ENCODE measurements around the gene U2AF2. TPM values are rescaled to one million over a fixed set of nuclear protein-coding genes. Genes with fewer than 3 reads are reported as not detected.

The U2AF2 gene
- total and polyA plus RNA-seq, 9 of the 15 experiments (the other 6 are each of a cell fraction or from before 2014, with no cell fraction given) = 3.0 to 331 (median 157) TPM

DNA sequence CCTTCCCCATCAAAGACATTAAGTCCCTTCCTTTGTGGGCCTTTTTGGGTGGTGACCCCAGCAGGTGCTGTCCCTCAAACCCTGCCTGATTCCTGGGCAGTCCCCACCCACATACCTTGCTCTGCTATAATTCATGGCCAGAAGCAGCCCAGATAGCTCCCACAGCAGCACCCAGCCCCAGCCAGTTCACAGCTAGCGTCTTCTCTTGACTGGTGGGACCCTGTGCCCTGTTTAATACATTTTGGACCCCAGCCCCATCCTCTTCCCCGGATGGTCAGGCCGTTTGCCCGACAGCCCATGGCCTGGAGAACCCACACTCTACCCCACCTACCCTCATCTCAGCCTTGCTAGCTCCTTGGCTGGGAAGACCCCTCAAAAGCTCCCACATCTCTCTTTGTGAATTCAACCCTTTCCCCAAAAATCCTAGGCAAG is 4.7 kb upstream of the U2AF2 start:
- in situ Hi-C loops (cut with MboI) = no loop called here
- no peak overlapping the region for H3K27ac ChIP-seq (ENCODE audit: extremely low read depth, low read depth, low read length)
- TF ChIP-seq, protein P1, sequence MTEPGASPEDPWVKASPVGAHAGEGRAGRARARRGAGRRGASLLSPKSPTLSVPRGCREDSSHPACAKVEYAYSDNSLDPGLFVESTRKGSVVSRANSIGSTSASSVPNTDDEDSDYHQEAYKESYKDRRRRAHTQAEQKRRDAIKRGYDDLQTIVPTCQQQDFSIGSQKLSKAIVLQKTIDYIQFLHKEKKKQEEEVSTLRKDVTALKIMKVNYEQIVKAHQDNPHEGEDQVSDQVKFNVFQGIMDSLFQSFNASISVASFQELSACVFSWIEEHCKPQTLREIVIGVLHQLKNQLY (CRISPR knock-in tag; conservative IDR thresholded peaks at IDR 0.05) = no peak
- TF ChIP-seq, protein P2, sequence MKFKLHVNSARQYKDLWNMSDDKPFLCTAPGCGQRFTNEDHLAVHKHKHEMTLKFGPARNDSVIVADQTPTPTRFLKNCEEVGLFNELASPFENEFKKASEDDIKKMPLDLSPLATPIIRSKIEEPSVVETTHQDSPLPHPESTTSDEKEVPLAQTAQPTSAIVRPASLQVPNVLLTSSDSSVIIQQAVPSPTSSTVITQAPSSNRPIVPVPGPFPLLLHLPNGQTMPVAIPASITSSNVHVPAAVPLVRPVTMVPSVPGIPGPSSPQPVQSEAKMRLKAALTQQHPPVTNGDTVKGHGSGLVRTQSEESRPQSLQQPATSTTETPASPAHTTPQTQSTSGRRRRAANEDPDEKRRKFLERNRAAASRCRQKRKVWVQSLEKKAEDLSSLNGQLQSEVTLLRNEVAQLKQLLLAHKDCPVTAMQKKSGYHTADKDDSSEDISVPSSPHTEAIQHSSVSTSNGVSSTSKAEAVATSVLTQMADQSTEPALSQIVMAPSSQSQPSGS (CRISPR knock-in tag; IDR thresholded peaks at IDR 0.05) = no peak
- TF ChIP-seq, protein P3, sequence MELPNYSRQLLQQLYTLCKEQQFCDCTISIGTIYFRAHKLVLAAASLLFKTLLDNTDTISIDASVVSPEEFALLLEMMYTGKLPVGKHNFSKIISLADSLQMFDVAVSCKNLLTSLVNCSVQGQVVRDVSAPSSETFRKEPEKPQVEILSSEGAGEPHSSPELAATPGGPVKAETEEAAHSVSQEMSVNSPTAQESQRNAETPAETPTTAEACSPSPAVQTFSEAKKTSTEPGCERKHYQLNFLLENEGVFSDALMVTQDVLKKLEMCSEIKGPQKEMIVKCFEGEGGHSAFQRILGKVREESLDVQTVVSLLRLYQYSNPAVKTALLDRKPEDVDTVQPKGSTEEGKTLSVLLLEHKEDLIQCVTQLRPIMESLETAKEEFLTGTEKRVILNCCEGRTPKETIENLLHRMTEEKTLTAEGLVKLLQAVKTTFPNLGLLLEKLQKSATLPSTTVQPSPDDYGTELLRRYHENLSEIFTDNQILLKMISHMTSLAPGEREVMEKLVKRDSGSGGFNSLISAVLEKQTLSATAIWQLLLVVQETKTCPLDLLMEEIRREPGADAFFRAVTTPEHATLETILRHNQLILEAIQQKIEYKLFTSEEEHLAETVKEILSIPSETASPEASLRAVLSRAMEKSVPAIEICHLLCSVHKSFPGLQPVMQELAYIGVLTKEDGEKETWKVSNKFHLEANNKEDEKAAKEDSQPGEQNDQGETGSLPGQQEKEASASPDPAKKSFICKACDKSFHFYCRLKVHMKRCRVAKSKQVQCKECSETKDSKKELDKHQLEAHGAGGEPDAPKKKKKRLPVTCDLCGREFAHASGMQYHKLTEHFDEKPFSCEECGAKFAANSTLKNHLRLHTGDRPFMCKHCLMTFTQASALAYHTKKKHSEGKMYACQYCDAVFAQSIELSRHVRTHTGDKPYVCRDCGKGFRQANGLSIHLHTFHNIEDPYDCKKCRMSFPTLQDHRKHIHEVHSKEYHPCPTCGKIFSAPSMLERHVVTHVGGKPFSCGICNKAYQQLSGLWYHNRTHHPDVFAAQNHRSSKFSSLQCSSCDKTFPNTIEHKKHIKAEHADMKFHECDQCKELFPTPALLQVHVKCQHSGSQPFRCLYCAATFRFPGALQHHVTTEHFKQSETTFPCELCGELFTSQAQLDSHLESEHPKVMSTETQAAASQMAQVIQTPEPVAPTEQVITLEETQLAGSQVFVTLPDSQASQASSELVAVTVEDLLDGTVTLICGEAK (IDR thresholded peaks at IDR 0.05) = no peak
- TF ChIP-seq, protein P3 (CRISPR knock-in tag; IDR thresholded peaks at IDR 0.05) = no peak
- TF ChIP-seq TARDBP (IDR thresholded peaks at IDR 0.05) (no peak), HMG20B (CRISPR knock-in tag; IDR thresholded peaks at IDR 0.05) (no peak), RFX7 (CRISPR knock-in tag; IDR thresholded peaks at IDR 0.05) (no peak)
- TF ChIP-seq, protein P4, sequence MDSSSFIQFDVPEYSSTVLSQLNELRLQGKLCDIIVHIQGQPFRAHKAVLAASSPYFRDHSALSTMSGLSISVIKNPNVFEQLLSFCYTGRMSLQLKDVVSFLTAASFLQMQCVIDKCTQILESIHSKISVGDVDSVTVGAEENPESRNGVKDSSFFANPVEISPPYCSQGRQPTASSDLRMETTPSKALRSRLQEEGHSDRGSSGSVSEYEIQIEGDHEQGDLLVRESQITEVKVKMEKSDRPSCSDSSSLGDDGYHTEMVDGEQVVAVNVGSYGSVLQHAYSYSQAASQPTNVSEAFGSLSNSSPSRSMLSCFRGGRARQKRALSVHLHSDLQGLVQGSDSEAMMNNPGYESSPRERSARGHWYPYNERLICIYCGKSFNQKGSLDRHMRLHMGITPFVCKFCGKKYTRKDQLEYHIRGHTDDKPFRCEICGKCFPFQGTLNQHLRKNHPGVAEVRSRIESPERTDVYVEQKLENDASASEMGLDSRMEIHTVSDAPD (CRISPR knock-in tag; IDR thresholded peaks at IDR 0.05) = no peak

More for the DNA sequence above, 4.7 kb upstream of the U2AF2 start:
- Histone ChIP-seq H3K4me3 (no peak overlapping the region), H3K79me2 (ENCODE audit: control insufficient read depth, insufficient read depth, low read length) (peaks cover 40% of the 10 kb centered on the region), H3K27me3 (ENCODE audit: control insufficient read depth in 2 of 2, insufficient read depth in 2 of 2, low read length in 2 of 2) (no peaks in the 10 kb centered on the region), H2AFZ (ENCODE audit: low read depth, low read length) (no peak overlapping the region), H3K9me1 (ENCODE audit: control insufficient read depth, insufficient read depth, low read length) (no peaks in the 10 kb centered on the region), H3K9ac (ENCODE audit: insufficient read depth in 1 of 2, low read depth in 2 of 2, low read length in 2 of 2) (no peak overlapping the region), H3K4me2 (ENCODE audit: insufficient read depth, low read length) (no peak overlapping the region), H3K9me3 (replicated peaks; ENCODE audit: control insufficient read depth, insufficient read depth, low read depth, low read length) (no peaks in the 10 kb centered on the region), H3K4me1 (replicated peaks in 1 of 2; ENCODE audit: control insufficient read depth in 2 of 2, insufficient read depth in 2 of 2, low read length in 2 of 2) (peaks cover 16 to 74% of the 10 kb centered on the region in 2 experiments; a peak in 4 of 5 replicates), H3K36me3 (ENCODE audit: control insufficient read depth, insufficient read depth, low read length) (peaks cover 39% of the 10 kb centered on the region; the same call in 2 of the 3 replicates), H4K20me1 (replicated peaks; ENCODE audit: control insufficient read depth, insufficient read depth, low read length) (no peaks in the 10 kb centered on the region)
- ATAC-seq = no peak
- no TSS peak for BruUV-seq (replicated peaks)
- 96% methylated on average over 4 of the region's 4 CpGs for WGBS (ENCODE audit: insufficient coverage, low coverage, missing lambda C conversion rate)
- no peak for FAIRE-seq
- POLR2A ChIA-PET = no interaction called here
- intact Hi-C loops (cut with micrococcal nuclease) = no loop called here
- no peak for DNase-seq (ENCODE audit: extremely low read depth in 1 of 4, low spot score in 3 of 4)
- CTCF ChIA-PET (ENCODE audit: low intra/inter-chr PET ratio) = no interaction called here

Measured in K562 (cell line).